Measurements from ENCODE around the gene NINJ2.
A peak's percentile ranks its signal among the peaks of the same experiment; 100 is the strongest.
"Not testable (repeated sequence)": the region's sequence is repeated elsewhere in the genome, so short reads cannot be mapped to it uniquely, and the experiment has no call there.

Gene NINJ2

GRCh38 chr12:663293-663871, at the start of gene NINJ2:
TSS of gene NINJ2 (minus strand) at chr12:663445. CDS start at chr12:663360, 85 bp downstream.
- DNase-seq (ENCODE audit: low read depth in 2 of 2), result no peak

GRCh38 chr12:712172-712863, 49.1 kb upstream of the NINJ2 start:
- no peak for DNase-seq (ENCODE audit: low read depth in 2 of 2)

- DNase-seq (ENCODE audit: low read depth in 2 of 2), result no peak
Measured at GRCh38 chr12:709455-710020, 46.3 kb upstream of the NINJ2 start.

- DNase-seq (ENCODE audit: low read depth in 2 of 2), result not testable (repeated sequence)
Measured at GRCh38 chr12:708084-708483, 44.8 kb upstream of the NINJ2 start.

GRCh38 chr12:704516-705242, 41.4 kb upstream of the NINJ2 start:
- DNase-seq (ENCODE audit: low read depth in 2 of 2), result no peak

GRCh38 chr12:701896-702539, 38.8 kb upstream of the NINJ2 start:
- no peak for DNase-seq (ENCODE audit: low read depth in 2 of 2)

- no peak for DNase-seq (ENCODE audit: low read depth in 2 of 2)
Measured at GRCh38 chr12:700016-700415, 36.8 kb upstream of the NINJ2 start.

- DNase-seq (ENCODE audit: low read depth in 2 of 2), result not testable (repeated sequence)
Measured at GRCh38 chr12:698222-698621, 35.0 kb upstream of the NINJ2 start.

GRCh38 chr12:697481-697880, 34.2 kb upstream of the NINJ2 start:
- no peak for DNase-seq (ENCODE audit: low read depth in 2 of 2)

GRCh38 chr12:694734-695503, 31.7 kb upstream of the NINJ2 start:
- no peak for DNase-seq (ENCODE audit: low read depth in 2 of 2)

- DNase-seq (ENCODE audit: low read depth in 2 of 2), result no peak
Measured at GRCh38 chr12:693934-694533, 30.8 kb upstream of the NINJ2 start.

- no peak for DNase-seq (ENCODE audit: low read depth in 2 of 2)
Measured at GRCh38 chr12:692274-692673, 29.0 kb upstream of the NINJ2 start.

- no peak for DNase-seq (ENCODE audit: low read depth in 2 of 2)
Measured at GRCh38 chr12:690466-690865, 27.2 kb upstream of the NINJ2 start.

- DNase-seq (ENCODE audit: low read depth in 2 of 2), result peak in 1 of 2 donors; percentile 47
Measured at GRCh38 chr12:685388-685787, 22.1 kb upstream of the NINJ2 start.

- DNase-seq (ENCODE audit: low read depth in 2 of 2), result no peak
Measured at GRCh38 chr12:684416-684815, 21.2 kb upstream of the NINJ2 start.

GRCh38 chr12:681568-682256, 18.5 kb upstream of the NINJ2 start:
- DNase-seq (ENCODE audit: low read depth in 2 of 2), result no peak

- DNase-seq (ENCODE audit: low read depth in 2 of 2), result no peak
Measured at GRCh38 chr12:678747-679712, 15.8 kb upstream of the NINJ2 start.

- no peak for DNase-seq (ENCODE audit: low read depth in 2 of 2)
Measured at GRCh38 chr12:675562-675961, 12.3 kb upstream of the NINJ2 start.

GRCh38 chr12:674272-674781, 11.1 kb upstream of the NINJ2 start:
- DNase-seq (ENCODE audit: low read depth in 2 of 2), result peak; percentile 7 to 52

Measured in stimulated activated CD4-positive, alpha-beta T cell treated with anti-CD3 and anti-CD28 coated beads, Interleukin-1b, Interleukin-23, amount 100 ng/mL, for 1 hour (primary cell).